Raji (cell line): Measurements from ENCODE around the gene C15orf62.

Experiments
- POLR2A ChIP-seq: IDR thresholded peaks from 2 replicates; pipeline ENCODE4 v1.6.1; 2011; ENCODE audit warnings: low read depth, low read length, control low read depth; ENCODE audit not compliant: insufficient read depth

C15orf62 gene, protein sequence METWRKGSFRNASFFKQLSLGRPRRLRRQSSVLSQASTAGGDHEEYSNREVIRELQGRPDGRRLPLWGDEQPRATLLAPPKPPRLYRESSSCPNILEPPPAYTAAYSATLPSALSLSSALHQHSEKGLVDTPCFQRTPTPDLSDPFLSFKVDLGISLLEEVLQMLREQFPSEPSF

DNA sequence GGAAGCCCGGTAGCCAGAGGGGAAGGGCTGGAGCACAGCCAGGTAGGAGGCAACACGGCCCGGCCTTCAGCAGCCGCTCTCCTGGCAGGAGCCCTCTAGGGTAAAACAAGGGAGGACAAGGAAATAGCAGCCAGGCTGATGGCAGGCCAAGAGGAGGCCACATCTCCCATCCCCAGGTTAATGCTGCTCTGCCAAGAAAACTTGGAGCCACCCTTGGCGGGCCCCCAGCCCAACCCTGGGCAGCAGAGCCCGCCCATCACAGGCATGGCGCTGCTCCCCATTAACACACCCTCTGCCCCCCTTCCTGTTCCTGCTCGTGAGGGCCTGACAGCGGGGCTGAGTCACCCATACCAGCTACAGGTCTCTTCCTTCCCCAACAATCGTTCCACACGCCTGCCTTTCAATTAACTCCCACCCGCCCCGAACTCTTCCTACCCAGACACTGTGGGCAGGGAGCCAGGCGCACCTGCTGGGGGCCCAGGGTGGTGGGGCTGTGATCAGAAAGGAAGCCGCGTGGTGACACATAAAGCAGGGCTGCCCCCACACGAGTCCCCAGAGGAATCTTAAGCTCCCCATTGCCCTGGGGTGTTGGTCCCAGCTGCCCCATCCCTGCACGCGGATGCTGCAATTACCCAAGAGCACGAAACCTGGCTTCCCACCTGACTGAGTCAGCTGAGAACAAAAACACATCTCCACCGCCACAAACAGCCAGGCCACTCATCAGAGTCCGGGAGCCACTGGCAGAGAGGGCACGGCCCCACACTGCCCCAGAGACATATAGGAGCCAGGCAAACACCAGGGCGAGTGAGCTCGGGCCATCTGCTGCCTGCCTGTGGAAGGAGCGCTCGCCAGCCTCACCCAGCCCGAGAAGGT is at the start of gene C15orf62:
TSS of gene C15orf62 (plus strand) at position 707 of the 873 bp plus-strand sequence. CDS start 516 bp downstream, outside the sequence.
- no peak for TF ChIP-seq POLR2A

- no peak for TF ChIP-seq POLR2A
Measured at GRCh38 chr15:40721701-40722100, 48.1 kb upstream of the C15orf62 start.

GRCh38 chr15:40722354-40722753 is 47.4 kb upstream of the C15orf62 start:
- no peak for TF ChIP-seq POLR2A

GRCh38 chr15:40722934-40723333 is 46.8 kb upstream of the C15orf62 start:
- TF ChIP-seq POLR2A = no peak

GRCh38 chr15:40723919-40724318 is 45.9 kb upstream of the C15orf62 start:
- no peak for TF ChIP-seq POLR2A

DNA sequence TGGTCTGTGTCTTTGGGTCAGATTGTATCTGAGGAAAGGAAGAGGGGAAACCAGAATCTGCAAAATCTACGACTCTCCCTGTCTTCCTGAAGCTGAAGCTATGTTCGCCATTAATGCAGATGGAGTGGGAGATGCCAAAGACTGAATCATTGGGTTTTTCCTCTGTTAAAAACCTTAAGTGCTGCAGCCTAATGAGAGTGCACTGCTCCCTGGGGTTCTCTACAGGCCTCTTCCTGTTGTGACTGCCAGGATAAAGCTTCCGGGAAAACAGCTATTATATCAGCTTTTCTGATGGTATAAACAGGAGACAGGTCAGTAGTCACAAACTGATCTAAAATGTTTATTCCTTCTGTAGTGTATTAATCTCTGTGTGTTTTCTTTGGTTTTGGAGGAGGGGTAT is 38.7 kb upstream of the C15orf62 start:
- no peak for TF ChIP-seq POLR2A

DNA sequence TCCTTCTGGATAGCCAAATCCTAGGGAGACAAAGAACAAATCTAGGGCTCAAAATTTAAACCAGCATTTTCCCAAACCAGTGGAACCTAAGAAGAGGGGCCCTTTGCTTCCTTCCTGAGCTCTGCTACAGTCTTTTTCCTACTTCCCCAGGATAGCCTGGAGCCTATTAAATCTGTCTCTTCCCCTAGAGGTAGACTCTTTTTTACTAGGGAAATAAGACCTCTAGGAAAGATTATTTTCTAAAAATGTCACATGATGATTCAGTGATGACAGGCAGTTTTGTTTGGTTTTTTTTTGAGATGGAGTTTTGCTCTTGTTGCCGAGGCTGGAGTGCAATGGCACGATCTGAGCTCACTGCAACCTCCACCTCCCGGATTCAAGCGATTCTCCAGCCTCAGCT is 33.2 kb upstream of the C15orf62 start:
- TF ChIP-seq POLR2A = no peak

- no peak for TF ChIP-seq POLR2A
Measured at GRCh38 chr15:40737048-40737447, 32.7 kb upstream of the C15orf62 start.

DNA sequence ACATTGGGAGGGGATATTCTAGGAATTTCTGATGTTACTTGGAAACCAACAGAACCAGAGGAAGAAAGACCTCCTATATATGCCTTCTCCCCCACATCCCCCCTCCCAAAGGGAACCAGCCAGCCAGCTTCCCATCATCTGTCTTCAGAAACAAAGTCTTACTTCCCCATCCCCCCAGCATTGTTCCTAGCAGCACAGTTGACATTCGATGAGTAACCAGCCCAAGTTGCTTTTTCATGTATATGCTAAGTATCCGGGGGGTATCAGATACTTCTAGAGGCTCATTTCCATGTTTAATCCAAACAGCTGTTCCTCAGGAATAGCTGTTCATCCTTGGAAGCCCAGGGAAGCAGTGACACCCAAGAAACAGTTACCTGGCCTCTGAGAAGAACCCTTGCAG is 30.7 kb upstream of the C15orf62 start:
- TF ChIP-seq POLR2A = no peak

GRCh38 chr15:40739854-40740253 is 29.9 kb upstream of the C15orf62 start:
- no peak for TF ChIP-seq POLR2A

DNA sequence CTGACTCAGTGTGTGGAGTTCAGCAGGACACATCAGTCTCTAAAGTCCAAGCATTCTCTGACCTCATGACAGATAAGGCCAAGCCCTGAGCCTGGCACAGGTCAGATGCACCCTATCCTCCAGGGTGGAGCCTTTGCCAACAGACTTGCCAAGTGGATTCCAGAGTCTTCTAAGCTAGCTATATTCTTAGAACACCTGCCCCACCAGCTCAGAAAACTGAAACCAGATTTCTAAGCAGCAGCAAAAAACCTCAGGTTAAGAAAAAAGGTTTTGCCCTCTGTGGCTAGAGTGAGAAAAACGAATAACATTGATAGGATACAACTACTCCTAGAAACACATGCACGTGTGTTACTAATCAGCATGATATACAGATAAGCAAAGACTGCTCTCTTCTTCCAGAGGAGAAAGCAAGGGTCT is 26.3 kb upstream of the C15orf62 start:
- TF ChIP-seq POLR2A = no peak

DNA sequence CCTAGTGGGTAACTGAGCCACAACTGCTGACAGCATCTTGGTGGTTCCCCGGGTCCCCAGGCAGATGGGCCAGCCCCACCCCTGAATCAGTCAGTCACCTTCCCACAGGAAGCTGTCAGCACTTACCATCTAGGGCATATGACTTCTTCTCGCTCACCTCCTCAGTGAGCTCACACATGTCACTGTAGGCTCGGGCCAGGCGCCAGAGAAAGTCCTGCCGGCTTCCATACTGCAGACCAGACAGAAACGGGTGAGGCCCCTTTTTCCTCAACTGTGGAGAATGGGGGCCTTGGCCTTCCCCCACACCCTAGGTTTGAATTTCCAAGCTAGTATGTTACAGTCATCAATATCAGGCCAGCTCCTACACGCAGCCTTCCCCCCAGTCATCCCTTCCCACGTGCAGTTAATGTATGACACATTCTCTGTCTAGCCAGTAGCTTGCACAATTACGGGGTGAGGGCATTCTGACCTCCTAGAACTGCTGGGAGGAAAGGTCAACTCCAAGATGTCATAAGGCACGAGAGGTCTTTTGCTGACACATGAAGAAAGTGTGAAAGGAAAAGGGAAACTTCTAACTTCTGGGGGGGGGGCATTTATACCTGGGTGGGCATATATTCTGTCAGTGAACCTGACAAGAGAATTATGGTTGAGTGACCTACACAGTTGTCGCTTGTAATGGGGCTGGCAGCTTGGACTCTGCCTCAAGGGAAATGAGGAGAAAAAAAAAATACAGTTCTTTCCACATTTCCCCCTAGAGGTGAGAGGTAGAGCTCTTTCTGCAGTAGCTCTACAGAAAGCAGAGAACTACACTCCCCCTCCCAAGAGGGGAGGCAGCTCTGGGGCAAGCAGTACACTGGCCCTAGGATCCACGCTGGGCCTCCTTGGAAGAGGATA is 25.6 kb upstream of the C15orf62 start:
- no peak for TF ChIP-seq POLR2A

- no peak for TF ChIP-seq POLR2A
Measured at GRCh38 chr15:40744815-40745152, 25.0 kb upstream of the C15orf62 start.

GRCh38 chr15:40746916-40747418 is 22.8 kb upstream of the C15orf62 start:
- no peak for TF ChIP-seq POLR2A
